ENCODE data around the gene UBC.

Gene UBC

DNA sequence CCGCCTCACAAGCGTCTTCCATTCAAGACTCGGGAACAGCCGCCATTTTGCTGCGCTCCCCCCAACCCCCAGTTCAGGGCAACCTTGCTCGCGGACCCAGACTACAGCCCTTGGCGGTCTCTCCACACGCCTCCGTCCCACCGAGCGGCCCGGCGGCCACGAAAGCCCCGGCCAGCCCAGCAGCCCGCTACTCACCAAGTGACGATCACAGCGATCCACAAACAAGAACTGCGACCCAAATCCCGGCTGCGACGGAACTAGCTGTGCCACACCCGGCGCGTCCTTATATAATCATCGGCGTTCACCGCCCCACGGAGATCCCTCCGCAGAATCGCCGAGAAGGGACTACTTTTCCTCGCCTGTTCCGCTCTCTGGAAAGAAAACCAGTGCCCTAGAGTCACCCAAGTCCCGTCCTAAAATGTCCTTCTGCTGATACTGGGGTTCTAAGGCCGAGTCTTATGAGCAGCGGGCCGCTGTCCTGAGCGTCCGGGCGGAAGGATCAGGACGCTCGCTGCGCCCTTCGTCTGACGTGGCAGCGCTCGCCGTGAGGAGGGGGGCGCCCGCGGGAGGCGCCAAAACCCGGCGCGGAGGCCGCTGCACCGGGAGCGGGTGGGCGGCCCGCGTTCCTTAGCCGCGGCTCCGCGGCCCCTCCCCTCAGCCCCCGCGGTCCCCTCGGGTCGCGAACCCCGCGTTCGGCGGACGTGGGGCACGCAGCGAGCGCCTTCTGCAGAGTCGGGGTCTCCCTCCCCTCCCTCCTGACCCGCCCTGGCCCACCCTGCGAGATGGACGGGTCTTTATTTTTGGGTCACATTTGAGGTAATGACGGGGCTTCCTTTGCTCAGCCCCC lies at the start of gene UBC:
Gene UBC, minus strand, starts transcription at position 259 of the 847 bp plus-strand sequence. CDS start 879 bp downstream, outside the sequence.
- in situ Hi-C loops (cut with HindIII; ENCODE audit: low sequenced_read_pairs): no loop called here

DNA sequence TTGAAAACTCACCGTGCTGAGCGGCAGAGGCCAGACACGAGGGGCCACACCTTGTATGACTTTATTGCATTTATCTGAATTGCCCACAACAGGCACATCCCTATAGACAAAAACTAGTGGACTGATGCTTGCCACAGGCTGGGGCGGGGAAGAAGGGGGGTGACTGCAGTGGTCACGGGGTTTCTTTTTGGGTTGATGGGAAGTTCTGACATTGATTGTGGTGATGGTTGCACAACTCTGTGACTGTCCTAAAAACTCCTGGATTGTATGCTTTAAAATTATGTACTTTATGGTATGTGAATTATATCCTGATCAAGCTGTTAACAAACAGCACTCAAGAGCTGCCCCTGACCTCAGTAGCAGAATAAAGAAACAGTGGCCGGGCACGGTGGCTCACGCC lies 48.8 kb upstream of the UBC start:
- in situ Hi-C loops (cut with HindIII; ENCODE audit: low sequenced_read_pairs): no loop called here

DNA sequence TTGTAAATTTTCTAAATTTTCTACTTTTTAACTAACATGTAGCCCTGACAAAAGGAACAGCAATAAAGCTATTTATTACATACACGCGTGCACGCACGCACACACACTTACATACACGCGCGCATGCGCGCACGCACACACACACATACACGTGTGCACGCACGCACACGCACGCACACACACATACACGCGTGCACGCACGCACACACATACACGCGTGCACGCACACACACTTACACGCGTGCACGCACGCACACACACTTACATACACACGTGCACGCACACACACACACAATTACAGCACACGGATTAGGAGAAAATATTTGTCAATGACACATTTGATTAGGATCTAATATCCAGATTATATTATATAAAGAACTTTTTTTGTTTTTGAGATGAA lies 46.6 kb upstream of the UBC start:
- in situ Hi-C loops (cut with HindIII; ENCODE audit: low sequenced_read_pairs): no loop called here

GRCh38 chr12:124956571-124956970 lies 42.1 kb upstream of the UBC start:
- in situ Hi-C loops (cut with HindIII; ENCODE audit: low sequenced_read_pairs): no loop called here

GRCh38 chr12:124954771-124955170 lies 40.3 kb upstream of the UBC start:
- in situ Hi-C loops (cut with HindIII; ENCODE audit: low sequenced_read_pairs): no loop called here

GRCh38 chr12:124953689-124954405 lies 39.4 kb upstream of the UBC start:
- in situ Hi-C loops (cut with HindIII; ENCODE audit: low sequenced_read_pairs): no loop called here

DNA sequence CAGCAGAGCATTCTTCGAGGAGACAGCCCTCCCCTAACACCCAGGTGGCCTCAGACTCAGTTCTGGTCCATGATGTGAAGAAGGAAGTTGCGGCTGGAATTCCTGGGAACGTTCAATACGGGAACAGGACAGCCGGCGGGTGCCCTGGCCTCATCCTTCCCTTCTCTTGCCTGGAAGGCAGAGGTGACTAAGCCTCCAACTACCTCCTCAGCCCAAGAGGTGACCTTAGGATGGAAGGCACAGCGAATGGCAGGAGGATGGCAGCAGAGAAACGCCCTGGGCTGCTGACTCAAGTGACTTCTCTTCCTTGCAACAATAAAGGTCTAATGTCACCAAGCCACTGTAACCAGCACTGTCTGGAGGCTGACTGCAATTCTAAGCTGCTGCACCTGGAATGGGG lies 38.4 kb upstream of the UBC start:
- in situ Hi-C loops (cut with HindIII; ENCODE audit: low sequenced_read_pairs): no loop called here

GRCh38 chr12:124952295-124952694 lies 37.8 kb upstream of the UBC start:
- in situ Hi-C loops (cut with HindIII; ENCODE audit: low sequenced_read_pairs): no loop called here

- in situ Hi-C loops (cut with HindIII; ENCODE audit: low sequenced_read_pairs): no loop called here
Observed at GRCh38 chr12:124949779-124950728, 35.6 kb upstream of the UBC start.

DNA sequence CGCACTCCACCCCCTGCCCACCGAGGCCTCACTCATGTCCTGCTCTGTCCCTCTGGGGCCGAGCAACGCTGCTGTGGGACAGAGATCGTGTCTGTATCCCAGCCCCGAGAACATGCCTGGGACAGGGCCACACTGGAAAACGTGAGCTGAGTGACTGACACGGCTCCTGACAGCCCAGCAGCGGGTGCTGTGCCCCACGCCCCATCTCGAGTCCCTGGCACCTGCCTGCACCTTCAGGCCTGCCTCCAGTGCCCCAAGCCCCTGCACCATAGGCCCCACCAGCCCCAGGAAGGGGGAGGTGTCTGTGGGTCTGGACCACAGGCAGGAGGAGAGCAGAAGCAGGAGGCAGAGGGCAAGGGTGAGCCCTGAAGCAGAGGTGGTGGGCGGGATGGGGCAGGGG lies 34.6 kb upstream of the UBC start:
- in situ Hi-C loops (cut with HindIII; ENCODE audit: low sequenced_read_pairs): no loop called here

- in situ Hi-C loops (cut with HindIII; ENCODE audit: low sequenced_read_pairs): no loop called here
Observed at GRCh38 chr12:124947561-124948398, 33.3 kb upstream of the UBC start.

GRCh38 chr12:124947013-124947412 lies 32.6 kb upstream of the UBC start:
- in situ Hi-C loops (cut with HindIII; ENCODE audit: low sequenced_read_pairs): no loop called here

- in situ Hi-C loops (cut with HindIII; ENCODE audit: low sequenced_read_pairs): no loop called here
Observed at GRCh38 chr12:124946447-124946793, 32.0 kb upstream of the UBC start.

- in situ Hi-C loops (cut with HindIII; ENCODE audit: low sequenced_read_pairs): no loop called here
Observed at GRCh38 chr12:124941170-124941527, 26.7 kb upstream of the UBC start.

- in situ Hi-C loops (cut with HindIII; ENCODE audit: low sequenced_read_pairs): no loop called here
Observed at GRCh38 chr12:124940393-124941169, 26.1 kb upstream of the UBC start.

DNA sequence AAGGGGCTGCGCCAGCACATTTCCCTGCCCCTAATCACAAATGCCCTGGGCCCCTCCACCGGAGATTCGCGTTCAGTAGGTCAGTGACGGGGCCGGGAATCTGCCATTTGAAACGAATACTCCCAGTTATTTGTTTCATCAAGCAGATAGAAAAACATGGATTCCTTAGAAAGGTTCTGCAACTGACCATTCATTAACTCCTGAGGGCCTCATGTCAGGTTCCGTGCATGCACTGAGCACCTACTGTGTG lies 25.6 kb upstream of the UBC start:
- in situ Hi-C loops (cut with HindIII; ENCODE audit: low sequenced_read_pairs): no loop called here

DNA sequence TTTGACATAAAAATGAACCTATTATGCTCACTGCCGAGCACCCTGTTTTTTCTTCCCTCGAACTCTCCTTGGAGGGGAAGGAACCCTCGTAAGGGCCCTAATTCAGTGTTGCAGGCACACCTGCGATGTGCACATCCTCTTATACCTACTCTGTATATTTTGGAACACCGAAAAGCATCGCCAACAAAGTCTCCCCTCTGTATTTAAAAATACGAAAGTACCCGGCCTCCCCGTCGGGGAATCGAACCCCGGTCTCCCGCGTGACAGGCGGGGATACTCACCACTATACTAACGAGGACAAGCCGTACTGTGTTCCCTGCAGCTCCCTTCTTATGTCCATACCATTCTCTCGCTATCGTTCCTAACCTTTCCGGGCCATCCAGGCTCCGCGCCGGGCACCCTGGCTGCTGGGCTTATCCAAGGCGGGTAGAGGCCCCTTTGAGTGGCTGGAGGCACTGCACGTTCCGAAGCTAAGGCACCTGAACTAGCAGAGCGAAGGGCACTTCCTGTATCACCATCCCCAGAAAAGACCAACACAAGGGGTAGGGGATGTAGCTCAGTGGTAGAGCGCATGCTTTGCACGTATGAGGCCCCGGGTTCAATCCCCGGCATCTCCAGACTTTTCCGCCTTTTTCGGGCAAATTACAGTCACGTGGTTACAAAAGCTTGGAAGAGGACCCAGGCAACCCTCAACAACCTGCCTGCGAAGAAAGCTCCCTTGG lies 25.1 kb upstream of the UBC start:
- in situ Hi-C loops (cut with HindIII; ENCODE audit: low sequenced_read_pairs): no loop called here

GRCh38 chr12:124939079-124939420 lies 24.6 kb upstream of the UBC start:
- in situ Hi-C loops (cut with HindIII; ENCODE audit: low sequenced_read_pairs): no loop called here

GRCh38 chr12:124938587-124938986 lies 24.1 kb upstream of the UBC start:
- in situ Hi-C loops (cut with HindIII; ENCODE audit: low sequenced_read_pairs): no loop called here
